ENCODE data around the gene REXO4.
A peak's percentile ranks its signal among the peaks of the same experiment; 100 is the strongest.

REXO4 gene

DNA sequence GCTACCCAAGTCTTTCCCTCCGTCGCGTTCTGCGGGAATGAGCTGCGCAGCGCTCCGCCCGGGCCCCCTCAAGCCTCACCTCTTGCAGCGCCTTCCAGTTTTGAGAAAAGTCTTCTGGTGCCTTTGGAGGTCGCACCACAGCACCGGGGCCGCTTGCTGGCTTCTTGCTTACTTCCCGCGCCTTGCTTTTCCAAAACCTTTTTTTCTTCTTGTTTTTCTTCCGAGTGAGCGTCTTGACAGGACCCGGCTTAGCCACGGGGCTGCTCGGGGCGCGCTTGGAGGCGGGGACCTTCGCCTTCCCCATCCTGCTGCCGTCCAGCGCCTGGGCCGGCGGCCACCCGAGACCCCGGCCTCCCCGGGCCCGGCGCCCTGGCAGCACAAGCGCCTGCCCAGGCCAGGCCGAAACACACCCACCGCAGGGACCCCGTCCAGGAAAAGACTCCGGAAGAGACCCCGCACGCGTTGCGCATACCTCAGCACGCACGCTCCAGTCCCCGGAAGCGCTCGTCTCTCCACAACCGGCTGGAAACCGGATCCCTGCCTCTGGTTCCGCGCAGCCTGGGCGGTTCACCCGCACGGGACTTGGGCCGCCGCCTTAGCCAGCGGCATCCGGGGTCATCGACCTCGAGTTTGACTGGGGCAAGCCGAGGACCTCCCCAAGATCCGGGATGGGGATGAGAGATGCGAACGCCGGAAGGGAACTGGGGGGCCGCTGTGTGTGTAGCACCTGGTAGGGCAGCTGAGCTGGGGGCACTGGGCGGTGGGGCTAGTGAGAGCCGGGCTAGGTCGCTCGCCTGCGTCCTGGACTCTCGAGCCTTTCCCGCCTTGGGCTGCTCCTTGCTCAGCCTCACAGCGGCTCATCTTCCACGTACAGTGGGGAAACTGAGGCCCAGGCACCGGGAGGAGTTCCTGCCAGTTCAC, at the start of gene REXO4:
REXO4 (minus strand) TSS at position 470 of the 921 bp plus-strand sequence; CDS start at position 304, 166 bp downstream.
- DNase-seq (ENCODE audit: insufficient read length, low spot score) (peak; percentile 81), FAIRE-seq (peak; percentile 66)

DNA sequence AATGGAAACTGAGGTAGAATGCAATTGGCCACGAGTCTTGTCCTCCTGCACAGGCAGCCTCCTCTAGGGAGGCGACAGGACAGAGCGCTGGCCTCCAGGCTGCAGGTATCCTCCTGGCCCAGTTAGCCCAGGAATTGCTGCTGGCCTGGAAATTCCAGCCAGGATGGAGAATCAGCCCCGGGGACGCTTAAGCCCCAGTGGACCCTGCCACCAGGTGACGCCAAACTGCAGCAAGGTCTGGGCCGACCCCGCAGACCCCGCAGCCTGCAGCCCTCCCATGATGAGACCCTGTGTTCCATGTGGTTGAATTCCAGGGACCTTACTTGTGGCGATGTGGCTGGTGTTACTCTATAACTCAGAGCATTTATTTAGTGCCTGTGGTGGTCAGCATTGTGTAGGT, 49.3 kb upstream of the REXO4 start:
- DNase-seq (ENCODE audit: insufficient read length, low spot score) (no peak), FAIRE-seq (no peak)

DNA sequence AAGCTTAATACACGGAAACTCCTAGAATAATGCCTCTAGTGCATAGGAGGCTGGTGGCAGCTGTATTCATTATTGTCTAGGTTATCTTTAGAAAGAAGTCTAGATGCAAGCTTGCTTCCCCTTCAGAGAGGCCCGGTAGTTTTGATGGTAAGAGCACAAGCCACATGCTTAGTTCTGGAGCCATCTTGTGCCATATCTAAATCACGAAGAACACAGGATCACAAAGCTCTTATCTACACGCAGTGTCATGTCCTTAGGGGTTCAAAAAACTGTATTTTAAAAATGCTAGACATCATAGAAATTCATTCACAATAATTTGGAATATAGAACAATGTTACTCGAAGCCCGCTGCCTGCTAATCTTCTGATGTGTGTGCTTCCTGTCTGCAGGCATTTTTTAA, 48.2 kb upstream of the REXO4 start:
- DNase-seq (ENCODE audit: insufficient read length, low spot score) (no peak), FAIRE-seq (no peak)

GRCh38 chr9:133464638-133465037, 46.8 kb upstream of the REXO4 start:
- no peak for FAIRE-seq
- DNase-seq (ENCODE audit: insufficient read length, low spot score), result no peak

GRCh38 chr9:133463864-133464615, 46.2 kb upstream of the REXO4 start:
- no peak for DNase-seq (ENCODE audit: insufficient read length, low spot score)
- FAIRE-seq, result no peak

GRCh38 chr9:133463234-133463863, 45.5 kb upstream of the REXO4 start:
- FAIRE-seq (no peak), DNase-seq (ENCODE audit: insufficient read length, low spot score) (no peak)

DNA sequence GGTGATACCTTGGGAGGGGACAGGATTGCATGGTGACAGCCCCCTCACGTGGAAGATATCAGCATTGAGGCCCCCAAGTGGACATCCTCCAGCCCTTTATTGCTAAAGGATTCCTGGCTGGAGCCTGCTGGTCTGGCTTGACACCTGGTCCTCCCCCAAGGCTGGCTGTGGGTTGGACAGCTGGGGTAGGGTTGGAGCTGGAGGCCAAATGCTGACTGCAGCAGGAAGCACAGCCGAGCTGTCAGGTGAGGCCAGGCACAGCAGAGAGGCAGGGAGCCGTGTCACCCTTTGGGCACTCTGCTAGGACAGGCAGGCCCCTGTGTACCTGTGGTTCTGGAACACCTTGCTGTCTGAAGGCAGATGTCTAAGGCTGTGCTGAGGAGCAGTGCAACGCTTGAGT, 44.2 kb upstream of the REXO4 start:
- no peak for DNase-seq (ENCODE audit: insufficient read length, low spot score)

DNA sequence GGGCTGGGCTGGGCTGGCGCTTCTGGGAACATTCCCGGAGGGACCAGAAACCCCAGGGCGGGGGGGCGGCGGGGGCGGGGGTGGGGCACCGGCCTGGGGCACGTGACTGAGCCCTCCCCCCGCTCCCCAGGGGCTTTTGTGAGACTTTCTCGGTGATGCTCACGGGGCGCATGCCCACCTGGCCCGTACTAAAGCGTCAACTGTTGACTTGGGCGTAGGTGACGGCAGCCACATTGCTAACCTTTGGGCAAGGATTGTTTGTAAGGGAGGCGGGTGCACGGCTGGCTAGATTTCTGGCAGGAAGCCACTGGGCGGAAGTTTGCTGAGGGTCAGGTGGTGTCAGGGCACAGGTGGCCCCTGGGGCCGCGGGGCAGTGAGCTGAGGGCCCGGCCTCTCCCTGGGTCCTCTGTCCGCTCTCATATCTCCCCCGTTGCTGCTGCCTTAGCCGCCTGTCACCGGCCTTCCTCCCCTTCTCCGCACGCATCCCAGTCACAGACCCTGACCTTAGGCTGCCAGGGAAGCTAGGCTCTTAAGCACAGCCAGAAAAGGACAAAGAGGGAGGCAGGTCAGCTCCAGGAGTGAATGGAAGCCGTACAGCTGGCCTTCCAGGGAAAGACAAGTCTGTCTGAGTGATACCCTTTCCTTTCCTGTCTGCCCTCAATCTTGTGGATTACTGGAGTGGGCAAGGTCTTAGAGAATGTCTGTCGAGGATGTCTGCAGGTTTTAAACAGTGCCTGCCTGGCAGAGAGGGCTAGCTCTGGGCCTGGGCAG, 42.8 kb upstream of the REXO4 start:
- peak; percentile 60 for DNase-seq (ENCODE audit: insufficient read length, low spot score)
- FAIRE-seq, result no peak

More for the DNA sequence above, 44.2 kb upstream of the REXO4 start:
- FAIRE-seq, result no peak

GRCh38 chr9:133459476-133460404, 41.9 kb upstream of the REXO4 start, which contains the start of gene CACFD1:
Gene CACFD1, plus strand, starts transcription at chr9:133459978. Its CDS starts 89 bp downstream, at chr9:133460067.
- DNase-seq (ENCODE audit: insufficient read length, low spot score) (peak; percentile 100), FAIRE-seq (peak; percentile 89)

- DNase-seq (ENCODE audit: insufficient read length, low spot score), result no peak
- no peak for FAIRE-seq
Observed at GRCh38 chr9:133458643-133459312, 41.0 kb upstream of the REXO4 start.

DNA sequence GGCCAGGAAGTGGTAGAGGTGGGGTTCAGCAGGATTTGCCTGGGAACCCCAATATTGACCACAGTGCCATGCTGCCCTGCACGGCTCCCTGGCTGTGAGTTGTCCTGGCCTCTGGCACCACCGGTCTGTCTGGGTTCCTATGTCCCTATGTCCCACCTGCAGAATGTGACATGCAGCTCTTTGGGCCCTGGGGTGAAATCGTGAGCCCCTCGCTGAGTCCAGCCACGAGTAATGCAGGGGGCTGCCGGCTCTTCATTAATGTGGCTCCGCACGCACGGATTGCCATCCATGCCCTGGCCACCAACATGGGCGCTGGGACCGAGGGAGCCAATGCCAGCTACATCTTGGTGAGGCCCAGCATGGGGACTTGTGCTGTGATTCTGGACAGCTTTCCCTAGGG, 39.9 kb upstream of the REXO4 start:
- DNase-seq (ENCODE audit: insufficient read length, low spot score), result no peak
- FAIRE-seq, result no peak

DNA sequence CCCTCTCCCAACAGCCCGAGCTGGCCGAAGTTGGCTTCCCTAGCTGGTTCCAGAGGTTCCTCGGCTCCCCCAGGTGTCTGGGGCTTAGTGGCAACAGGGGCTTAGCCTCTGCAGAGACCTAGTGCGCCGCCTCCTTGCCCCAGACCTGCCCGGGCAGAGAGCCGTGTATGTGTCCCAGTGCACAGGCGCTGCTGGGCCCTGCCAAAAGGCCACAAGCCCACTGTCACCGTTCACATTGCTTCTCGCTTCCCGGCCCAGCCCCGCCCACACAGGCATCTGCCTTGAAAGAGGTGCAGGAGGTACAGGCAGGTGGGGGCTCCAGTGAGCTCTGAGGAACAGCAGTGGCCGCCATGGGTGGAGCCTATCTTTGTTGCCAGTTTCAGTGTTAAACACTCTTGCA, 39.4 kb upstream of the REXO4 start:
- DNase-seq (ENCODE audit: insufficient read length, low spot score), result no peak
- FAIRE-seq, result no peak

- no peak for DNase-seq (ENCODE audit: insufficient read length, low spot score)
- FAIRE-seq, result no peak
Observed at GRCh38 chr9:133456409-133456808, 38.6 kb upstream of the REXO4 start.

GRCh38 chr9:133455936-133456335, 38.1 kb upstream of the REXO4 start:
- FAIRE-seq (no peak), DNase-seq (ENCODE audit: insufficient read length, low spot score) (no peak)

DNA sequence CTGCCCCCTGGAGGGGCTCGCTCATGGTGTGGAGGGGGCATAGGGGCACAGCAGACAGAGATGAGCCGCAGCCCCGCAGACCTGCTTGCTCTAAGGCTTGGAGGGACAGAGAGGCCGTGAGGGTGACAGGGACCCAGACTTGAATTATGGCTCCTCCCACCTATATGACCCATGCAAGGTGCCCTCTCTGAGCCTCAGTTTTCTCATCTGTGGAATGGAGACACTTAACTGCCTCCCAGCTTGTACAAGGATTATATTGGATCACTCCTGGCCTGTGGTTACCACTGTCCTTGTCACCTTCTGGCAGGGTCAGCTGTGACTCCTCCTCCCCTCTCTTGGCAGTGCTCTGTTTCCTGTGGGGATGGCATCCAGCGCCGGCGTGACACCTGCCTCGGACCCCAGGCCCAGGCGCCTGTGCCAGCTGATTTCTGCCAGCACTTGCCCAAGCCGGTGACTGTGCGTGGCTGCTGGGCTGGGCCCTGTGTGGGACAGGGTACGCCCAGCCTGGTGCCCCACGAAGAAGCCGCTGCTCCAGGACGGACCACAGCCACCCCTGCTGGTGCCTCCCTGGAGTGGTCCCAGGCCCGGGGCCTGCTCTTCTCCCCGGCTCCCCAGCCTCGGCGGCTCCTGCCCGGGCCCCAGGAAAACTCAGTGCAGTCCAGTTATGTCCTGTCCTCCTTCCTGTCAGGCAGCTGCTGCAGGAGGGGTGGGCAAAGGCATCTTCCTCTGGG, 37.3 kb upstream of the REXO4 start:
- DNase-seq (ENCODE audit: insufficient read length, low spot score) (no peak), FAIRE-seq (no peak)

DNA sequence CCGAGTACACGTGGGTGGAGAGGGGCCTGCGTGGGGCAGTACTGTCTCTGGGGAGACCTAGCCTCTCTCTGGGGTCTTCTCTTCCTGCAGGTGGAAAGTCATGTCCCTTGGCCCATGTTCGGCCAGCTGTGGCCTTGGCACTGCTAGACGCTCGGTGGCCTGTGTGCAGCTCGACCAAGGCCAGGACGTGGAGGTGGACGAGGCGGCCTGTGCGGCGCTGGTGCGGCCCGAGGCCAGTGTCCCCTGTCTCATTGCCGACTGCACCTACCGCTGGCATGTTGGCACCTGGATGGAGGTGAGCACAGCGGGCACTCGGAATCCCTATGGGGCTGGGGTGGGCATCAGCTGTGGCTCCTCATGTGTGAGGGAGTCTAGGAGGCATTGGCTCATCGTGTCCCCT, 36.5 kb upstream of the REXO4 start:
- no peak for FAIRE-seq
- no peak for DNase-seq (ENCODE audit: insufficient read length, low spot score)

GRCh38 chr9:133453651-133454050, 35.8 kb upstream of the REXO4 start:
- DNase-seq (ENCODE audit: insufficient read length, low spot score) (no peak), FAIRE-seq (no peak)

GRCh38 chr9:133452562-133452961, 34.8 kb upstream of the REXO4 start:
- DNase-seq (ENCODE audit: insufficient read length, low spot score) (no peak), FAIRE-seq (no peak)

All from GM19239 (cell line).